H9 (cell line): ENCODE results near the gene ATP2B2. TPM values are rescaled to one million over a fixed set of nuclear protein-coding genes. Genes with fewer than 3 reads are reported as not detected.

Experiments used
- DNase-seq: peaks from one replicate; pipeline ENCODE4 v3.0.0-alpha.2; 2017
- H2AFZ ChIP-seq: one replicate; pipeline ENCODE4 v1.6.1; 2013; ENCODE audit warnings: mild to moderate bottlenecking, low read length, control low read depth, moderate library complexity
- H2AK5ac ChIP-seq: 2 replicates; pipeline ENCODE4 v1.6.1; 2013; ENCODE audit warnings: low read length, control low read depth, mixed read lengths; ENCODE audit not compliant: insufficient read length
- H2BK120ac ChIP-seq: one replicate; pipeline ENCODE4 v1.6.1; 2013; ENCODE audit warnings: low read depth, mild to moderate bottlenecking, low read length, control low read depth, inconsistent platforms; ENCODE audit not compliant: poor library complexity, severe bottlenecking
- H2BK12ac ChIP-seq: 2 replicates; pipeline ENCODE4 v1.6.1; 2013; ENCODE audit warnings: low read length, control low read depth, mixed read lengths, low read depth; ENCODE audit not compliant: insufficient read length
- H2BK15ac ChIP-seq: 2 replicates; pipeline ENCODE4 v1.6.1; 2013; ENCODE audit warnings: low read depth, low read length, control low read depth
- H2BK20ac ChIP-seq: one replicate; pipeline ENCODE4 v1.6.1; 2013; ENCODE audit warnings: low read depth, mild to moderate bottlenecking, low read length, control low read depth, inconsistent platforms; ENCODE audit not compliant: poor library complexity, severe bottlenecking
- H2BK5ac ChIP-seq: 2 replicates; pipeline ENCODE4 v1.6.1; 2013; ENCODE audit warnings: low read length, control low read depth, mixed read lengths; ENCODE audit not compliant: insufficient read length
- H3K14ac ChIP-seq: 2 replicates; pipeline ENCODE4 v1.6.1; 2013; ENCODE audit warnings: low read length, control low read depth; ENCODE audit not compliant: insufficient read depth
- H3K18ac ChIP-seq: 2 replicates; pipeline ENCODE4 v1.6.1; 2013; ENCODE audit warnings: low read depth, mild to moderate bottlenecking, mixed read lengths, low read length, control low read depth; ENCODE audit not compliant: insufficient read length
- H3K23ac ChIP-seq: 2 replicates; pipeline ENCODE4 v1.6.1; 2013; ENCODE audit warnings: low read length, control low read depth, mixed read lengths, low read depth; ENCODE audit not compliant: insufficient read length
- H3K23me2 ChIP-seq: 2 replicates; pipeline ENCODE4 v1.6.1; 2013; ENCODE audit warnings: low read depth, mild to moderate bottlenecking, mixed read lengths, low read length, control low read depth; ENCODE audit not compliant: insufficient read length, poor library complexity, severe bottlenecking
- H3K27ac ChIP-seq: 2 replicates; pipeline ENCODE4 v1.5.1; 2013; ENCODE audit warnings: low read length, control low read depth, mixed read lengths, low read depth; ENCODE audit not compliant: insufficient read length
- H3K27me3 ChIP-seq: 2 replicates; pipeline ENCODE4 v1.6.1; 2013; ENCODE audit warnings: low read length, control low read depth, inconsistent platforms; ENCODE audit not compliant: insufficient read depth
- H3K4ac ChIP-seq: 2 replicates; pipeline ENCODE4 v1.6.1; 2013; ENCODE audit warnings: low read depth, mild to moderate bottlenecking, control low read depth, inconsistent platforms, low read length, moderate library complexity
- H3K4me1 ChIP-seq: 2 replicates; pipeline ENCODE4 v1.6.1; 2013; ENCODE audit warnings: low read length, control low read depth, inconsistent platforms; ENCODE audit not compliant: insufficient read depth
- H3K4me2 ChIP-seq: 2 replicates; pipeline ENCODE4 v1.6.1; 2013; ENCODE audit warnings: low read length, control low read depth, mixed read lengths; ENCODE audit not compliant: insufficient read length, insufficient read depth
- H3K56ac ChIP-seq: 2 replicates; pipeline ENCODE4 v1.6.1; 2013; ENCODE audit warnings: low read depth, mild to moderate bottlenecking, mixed read lengths, low read length, control low read depth; ENCODE audit not compliant: insufficient read length
- H3K79me1 ChIP-seq: 2 replicates; pipeline ENCODE4 v1.6.1; 2013; ENCODE audit warnings: low read depth, mild to moderate bottlenecking, moderate library complexity, low read length, control low read depth, inconsistent platforms; ENCODE audit not compliant: insufficient read depth, poor library complexity, severe bottlenecking
- H3K79me2 ChIP-seq: 2 replicates; pipeline ENCODE4 v1.6.1; 2013; ENCODE audit warnings: low read length, control low read depth, inconsistent platforms; ENCODE audit not compliant: insufficient read depth
- H3K9ac ChIP-seq: 2 replicates; pipeline ENCODE4 v1.6.1; 2013; ENCODE audit warnings: low read length, control low read depth, mixed read lengths; ENCODE audit not compliant: insufficient read length; ENCODE audit errors: extremely low read depth
- H3K9me3 ChIP-seq: one replicate; pipeline ENCODE4 v1.6.1; 2013; ENCODE audit warnings: low read depth, low read length, inconsistent platforms; ENCODE audit not compliant: control insufficient read depth
- H3T11ph ChIP-seq: one replicate; pipeline ENCODE4 v1.6.1; 2013; ENCODE audit warnings: mild to moderate bottlenecking, low read length, control low read depth, inconsistent platforms
- H4K20me1 ChIP-seq: one replicate; pipeline ENCODE4 v1.6.1; 2013; ENCODE audit not compliant: control insufficient read depth, insufficient read length, insufficient read depth
- H4K5ac ChIP-seq: 2 replicates; pipeline ENCODE4 v1.6.1; 2013; ENCODE audit warnings: low read depth, mild to moderate bottlenecking, mixed read lengths, low read length, control low read depth; ENCODE audit not compliant: insufficient read length
- H4K8ac ChIP-seq: replicated peaks from 2 replicates; pipeline ENCODE4 v1.6.1; 2013; ENCODE audit warnings: low read length, control low read depth, mixed read lengths, low read depth; ENCODE audit not compliant: insufficient read length
- H4K91ac ChIP-seq: 2 replicates; pipeline ENCODE4 v1.6.1; 2013; ENCODE audit warnings: low read depth, mild to moderate bottlenecking, moderate library complexity, mixed read lengths, low read length, control low read depth; ENCODE audit not compliant: insufficient read length
- H3K27ac Mint-ChIP-seq, 3 experiments: 2 replicates in 2 of 3; 3 replicates in 1 of 3; pipeline ENCODE4 v1.8.0; 2020 to 2021; ENCODE audit warnings: mixed read lengths in 3 of 3, mild to moderate bottlenecking in 1 of 3, moderate library complexity in 1 of 3
- H3K27me3 Mint-ChIP-seq: 2 replicates; pipeline ENCODE4 v1.8.0; 2021; ENCODE audit warnings: low read depth, mild to moderate bottlenecking, moderate library complexity, mixed read lengths
- H3K36me3 Mint-ChIP-seq, 3 experiments: 2 replicates in 2 of 3; 3 replicates in 1 of 3; pipeline ENCODE4 v1.8.0; 2020 to 2021; ENCODE audit warnings: low read depth in 3 of 3, mixed read lengths in 3 of 3; ENCODE audit not compliant: insufficient read depth in 1 of 3
- H3K4me1 Mint-ChIP-seq, 2 experiments: 2 replicates each; pipeline ENCODE4 v1.8.0; 2020; ENCODE audit warnings: mixed read lengths in 2 of 2
- H3K4me3 Mint-ChIP-seq, 2 experiments: 2 replicates in 1 of 2; 3 replicates in 1 of 2; pipeline ENCODE4 v1.8.0; 2020 to 2021; ENCODE audit warnings: mild to moderate bottlenecking in 2 of 2, mixed read lengths in 2 of 2, moderate library complexity in 1 of 2
- H3K9me3 Mint-ChIP-seq, 2 experiments: 2 replicates in 1 of 2; 3 replicates in 1 of 2; pipeline ENCODE4 v1.8.0; 2020; ENCODE audit warnings: mild to moderate bottlenecking in 2 of 2, mixed read lengths in 2 of 2, moderate library complexity in 1 of 2
- WGBS: extraction: QIAGEN DNeasy Blood & Tissue Kit; methylation state at CpG from one replicate; pipeline ENCODE4 v1.1.7; 2013; ENCODE audit warnings: missing lambda C conversion rate, low lambda C conversion rate, mixed read lengths; ENCODE audit not compliant: insufficient read length; ENCODE audit errors: extremely low coverage; 5-methylcytosine and 5-hydroxymethylcytosine counted together
- total RNA-seq: library from RNA; stranded (reverse); gene quantifications from 2 replicates; pipeline ENCODE4 v1.2.1, GENCODE V29; 2021
- TF ChIP-seq, protein P1 (sequence below): fragments of 200-600 bp; sonication (generic); conservative IDR thresholded peaks from 3 replicates; pipeline ENCODE4 v1.8.0; 2021; ENCODE audit warnings: antibody characterized with exemption, mild to moderate bottlenecking

The ATP2B2 gene
- total RNA-seq, 1 experiment from 2014 or later, result 0.33 TPM

- no CpG with 5 or more reads among the region's 8 CpGs for WGBS
- Histone ChIP-seq H4K5ac (no peak overlapping the region), H3K4ac (no peak overlapping the region), H3K4me2 (no peak overlapping the region), H2BK5ac (no peak overlapping the region), H3K18ac (no peak overlapping the region), H3K14ac (no peak overlapping the region), H3K79me1 (no peaks in the 10 kb centered on the region), H3K23ac (no peak overlapping the region), H3K23me2 (no peaks in the 10 kb centered on the region), H3K4me1 (no peaks in the 10 kb centered on the region; the same call in 1 of the 2 replicates), H3K9ac (no peak overlapping the region), H2BK12ac (no peak overlapping the region), H3K9me3 (no peaks in the 10 kb centered on the region), H3K27ac (no peak overlapping the region), H4K8ac (no peak overlapping the region), H3K27me3 (no peaks in the 10 kb centered on the region), H3K56ac (no peak overlapping the region), H2AFZ (no peak overlapping the region), H4K20me1 (no peaks in the 10 kb centered on the region), H2BK120ac (no peak overlapping the region), H2BK15ac (no peak overlapping the region), H2AK5ac (no peak overlapping the region), H3T11ph (no peak overlapping the region), H4K91ac (no peak overlapping the region), H3K79me2 (no peaks in the 10 kb centered on the region), H2BK20ac (no peak overlapping the region)
- Mint-ChIP-seq H3K9me3 (no peaks in the 10 kb centered on the region), H3K36me3 (no peaks in the 10 kb centered on the region), H3K27ac (no peak overlapping the region), H3K4me1 (peaks cover 7 to 19% of the 10 kb centered on the region in 2 experiments), H3K4me3 (no peak overlapping the region), H3K27me3 (peaks cover 53% of the 10 kb centered on the region)
- TF ChIP-seq, protein P1, sequence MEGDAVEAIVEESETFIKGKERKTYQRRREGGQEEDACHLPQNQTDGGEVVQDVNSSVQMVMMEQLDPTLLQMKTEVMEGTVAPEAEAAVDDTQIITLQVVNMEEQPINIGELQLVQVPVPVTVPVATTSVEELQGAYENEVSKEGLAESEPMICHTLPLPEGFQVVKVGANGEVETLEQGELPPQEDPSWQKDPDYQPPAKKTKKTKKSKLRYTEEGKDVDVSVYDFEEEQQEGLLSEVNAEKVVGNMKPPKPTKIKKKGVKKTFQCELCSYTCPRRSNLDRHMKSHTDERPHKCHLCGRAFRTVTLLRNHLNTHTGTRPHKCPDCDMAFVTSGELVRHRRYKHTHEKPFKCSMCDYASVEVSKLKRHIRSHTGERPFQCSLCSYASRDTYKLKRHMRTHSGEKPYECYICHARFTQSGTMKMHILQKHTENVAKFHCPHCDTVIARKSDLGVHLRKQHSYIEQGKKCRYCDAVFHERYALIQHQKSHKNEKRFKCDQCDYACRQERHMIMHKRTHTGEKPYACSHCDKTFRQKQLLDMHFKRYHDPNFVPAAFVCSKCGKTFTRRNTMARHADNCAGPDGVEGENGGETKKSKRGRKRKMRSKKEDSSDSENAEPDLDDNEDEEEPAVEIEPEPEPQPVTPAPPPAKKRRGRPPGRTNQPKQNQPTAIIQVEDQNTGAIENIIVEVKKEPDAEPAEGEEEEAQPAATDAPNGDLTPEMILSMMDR, result no peak
- DNase-seq, result no peak
Measured at GRCh38 chr3:10331320-10331719, 174.1 kb downstream of the ATP2B2 start.
